Measurements from ENCODE around the gene PTPA.
"Not testable (repeated sequence)": the region's sequence is repeated elsewhere in the genome, so short reads cannot be mapped to it uniquely, and the experiment has no call there.

The PTPA gene

DNA sequence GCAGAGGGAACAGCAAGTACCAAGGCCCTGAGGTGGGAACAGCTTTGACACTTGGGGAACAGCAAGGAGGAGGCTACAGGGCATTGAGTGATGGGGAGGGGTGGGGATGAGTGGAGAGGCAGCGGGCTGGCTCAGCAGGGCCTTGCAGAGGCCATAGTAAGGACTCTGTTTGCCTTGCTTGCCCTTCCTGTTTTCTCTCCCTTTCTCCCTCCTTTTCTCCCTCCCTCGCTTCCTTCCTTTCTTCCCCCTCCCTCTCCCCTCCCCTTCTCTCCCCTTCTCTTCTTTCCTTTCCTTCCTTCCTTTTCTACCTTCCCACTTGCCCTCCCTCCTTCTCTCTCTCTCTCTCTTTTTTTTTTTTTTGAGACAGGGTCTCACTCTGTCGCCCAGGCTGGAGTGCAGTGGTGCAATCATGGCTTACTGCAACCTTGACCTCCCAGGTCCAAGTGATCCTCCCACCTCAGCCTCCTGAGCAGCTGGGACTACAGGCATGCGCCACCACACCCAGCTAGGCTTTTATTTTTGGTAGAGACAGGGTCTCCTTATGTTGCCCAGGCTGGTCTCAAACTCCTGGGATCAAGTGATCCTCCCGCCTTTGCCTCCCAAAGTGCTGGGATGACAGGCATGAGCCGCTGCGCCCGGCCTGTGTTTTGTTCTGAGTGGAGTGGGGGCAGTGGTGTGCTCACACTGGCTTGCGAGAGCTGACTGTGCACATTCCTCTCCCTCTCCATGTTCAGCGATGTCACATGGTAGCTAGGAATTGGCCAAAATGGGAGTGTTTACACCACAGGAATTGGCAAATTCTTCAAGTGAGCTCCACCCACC lies 49.7 kb downstream of the PTPA start:
- no peak for DNase-seq (ENCODE audit: low spot score)

DNA sequence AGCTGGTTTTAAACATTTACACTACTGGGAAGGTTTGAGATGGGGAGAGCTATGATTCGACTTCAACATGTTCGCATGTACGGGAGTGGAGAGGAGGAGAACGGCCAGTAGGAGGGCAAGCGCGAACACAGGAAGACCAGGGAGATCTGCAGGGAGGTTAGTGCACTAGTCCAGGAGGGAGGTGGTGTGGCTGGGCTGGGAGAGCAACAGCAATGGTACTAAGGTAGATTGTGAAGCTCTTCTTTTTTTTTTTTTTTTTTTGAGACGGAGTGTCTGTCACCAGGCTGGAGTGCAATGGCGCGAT lies 50.3 kb downstream of the PTPA start:
- DNase-seq (ENCODE audit: low spot score): no peak

- DNase-seq (ENCODE audit: low spot score): no peak
Measured at GRCh38 chr9:129162497-129163197, 51.4 kb downstream of the PTPA start.

DNA sequence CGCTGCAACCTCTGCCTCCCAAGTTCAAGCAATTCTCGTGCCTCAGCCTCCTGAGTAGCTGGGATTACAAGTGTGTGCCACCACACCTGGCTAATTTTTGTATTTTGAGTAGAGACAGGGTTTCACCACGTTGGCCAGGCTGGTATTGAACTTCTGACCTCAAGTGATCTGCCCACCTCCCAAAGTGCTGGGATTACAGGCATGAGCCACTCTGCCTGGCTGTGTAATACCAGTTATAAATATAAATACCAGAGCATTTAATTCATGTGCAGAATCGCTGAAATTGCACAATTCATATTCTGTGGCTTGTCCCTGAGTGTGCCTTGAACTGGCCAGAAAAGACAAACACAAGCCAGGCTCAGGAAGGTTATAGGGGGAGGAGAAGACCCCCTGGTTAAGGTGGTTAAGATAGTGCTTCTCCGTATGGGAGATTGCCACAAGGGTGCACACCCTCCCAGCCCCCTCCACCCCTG lies 52.0 kb downstream of the PTPA start:
- DNase-seq (ENCODE audit: low spot score): not testable (repeated sequence)

DNA sequence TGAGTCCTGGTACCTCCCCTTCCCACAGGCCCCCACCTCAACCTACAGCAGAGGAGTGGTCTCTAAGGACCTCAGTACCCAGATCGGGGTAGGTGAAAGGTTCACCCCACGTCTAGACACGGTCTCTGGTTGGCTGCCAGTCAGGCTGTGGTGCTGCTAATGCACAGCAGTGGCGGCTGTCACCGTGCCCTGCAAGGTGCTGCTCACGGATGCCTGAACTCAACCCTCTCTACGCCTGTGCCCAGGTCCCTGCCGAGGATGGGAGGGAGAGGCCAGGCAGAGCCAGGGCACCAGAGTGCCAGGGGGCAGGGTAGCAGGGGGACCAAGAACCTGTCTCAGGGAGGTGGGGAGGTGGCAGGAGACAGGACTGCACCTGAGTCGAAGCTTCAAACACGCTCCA lies 52.5 kb downstream of the PTPA start:
- no peak for DNase-seq (ENCODE audit: low spot score)

DNA sequence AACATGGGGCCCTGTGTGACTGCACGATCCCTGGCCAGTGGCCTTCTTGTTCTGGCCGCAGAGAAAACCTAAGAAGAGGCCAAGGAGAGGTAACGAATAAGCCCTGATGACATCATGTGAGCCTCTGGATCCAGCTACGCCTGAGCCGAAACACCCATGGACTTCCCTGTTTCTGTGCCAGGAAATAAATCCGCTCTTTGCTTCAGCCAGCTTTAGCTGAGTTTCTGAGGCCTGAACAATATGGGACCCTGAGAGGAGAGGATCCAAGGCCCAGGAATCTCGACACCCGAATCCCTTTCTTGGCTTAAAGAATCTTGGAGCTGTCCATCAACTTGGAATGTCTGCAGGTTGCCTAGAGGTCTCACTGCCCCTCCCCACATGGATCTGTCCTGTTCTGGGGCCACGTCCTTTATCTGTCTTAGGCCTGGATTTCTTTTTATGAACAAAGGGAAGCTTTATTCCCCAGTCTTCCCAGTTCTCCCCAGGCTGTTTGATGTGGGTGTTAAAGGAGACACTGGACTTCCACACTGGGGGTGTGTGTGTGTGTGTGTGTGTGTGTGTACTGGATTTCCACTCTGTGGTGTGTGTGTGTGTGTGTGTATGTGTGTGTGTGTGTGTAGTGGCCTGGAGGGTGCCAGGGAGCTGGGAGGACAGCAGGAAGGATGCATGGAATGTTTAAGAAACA lies 53.2 kb downstream of the PTPA start:
- no peak for DNase-seq (ENCODE audit: low spot score)

DNA sequence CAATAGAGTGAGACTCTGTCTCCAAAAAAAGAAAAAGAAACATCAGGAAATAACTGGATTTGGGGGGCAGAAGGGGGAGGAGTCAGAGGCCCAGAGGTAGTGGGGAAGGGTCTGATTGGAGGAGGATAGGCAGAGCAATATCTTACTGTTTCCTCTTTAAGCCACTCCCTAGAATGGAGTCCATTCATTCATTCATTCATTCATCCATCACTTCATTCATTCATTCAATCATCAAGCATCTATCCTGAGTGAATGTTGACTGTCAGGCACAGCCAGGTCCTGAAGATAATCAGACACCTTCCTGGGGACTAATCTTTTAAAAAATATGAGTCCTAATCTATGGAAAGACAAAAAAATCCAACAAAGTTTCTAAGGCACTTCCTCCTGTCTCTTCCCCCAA lies 54.0 kb downstream of the PTPA start:
- no peak for DNase-seq (ENCODE audit: low spot score)

GRCh38 chr9:129166623-129167557 lies 55.7 kb downstream of the PTPA start:
- no peak for DNase-seq (ENCODE audit: low spot score)

GRCh38 chr9:129170229-129170628 lies 59.0 kb downstream of the PTPA start:
- no peak for DNase-seq (ENCODE audit: low spot score)

GRCh38 chr9:129171993-129172751 lies 61.0 kb downstream of the PTPA start:
- no peak for DNase-seq (ENCODE audit: low spot score)

- DNase-seq (ENCODE audit: low spot score): no peak
Measured at GRCh38 chr9:129172816-129173215, 61.6 kb downstream of the PTPA start.

- DNase-seq (ENCODE audit: low spot score): no peak
Measured at GRCh38 chr9:129173296-129174101, 62.3 kb downstream of the PTPA start.

DNA sequence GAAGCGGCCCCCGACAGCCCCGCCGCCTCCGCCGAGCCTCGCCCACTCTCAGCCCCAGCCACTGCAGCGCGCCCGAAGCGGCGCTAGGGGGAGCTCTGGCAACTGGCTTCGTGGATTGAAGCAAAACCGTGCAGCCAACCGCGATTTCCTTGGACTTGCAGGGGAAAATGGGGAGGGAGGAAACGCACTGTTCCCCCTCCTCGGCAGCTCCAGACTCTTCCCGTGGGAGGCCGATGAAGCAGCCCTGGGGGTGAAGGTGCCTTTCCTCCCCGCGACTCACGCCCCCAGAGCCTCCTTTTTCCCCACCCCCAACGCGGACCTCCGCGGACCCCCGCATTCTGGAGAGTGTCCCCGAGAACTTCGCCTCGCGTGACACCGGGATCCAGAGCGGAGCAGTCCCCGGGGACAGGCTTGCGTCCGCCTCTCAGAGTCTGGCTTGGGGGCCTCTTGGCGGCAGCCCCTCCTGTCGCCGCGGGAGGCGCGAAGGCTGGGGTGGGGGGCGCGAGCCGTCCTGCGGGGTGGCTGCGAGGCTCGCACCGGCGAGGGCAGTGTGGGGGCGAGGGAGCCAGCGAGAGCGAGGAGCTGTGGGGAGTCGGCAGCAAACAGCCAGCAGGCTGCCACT lies 63.0 kb downstream of the PTPA start:
- peak; percentile 82 for DNase-seq (ENCODE audit: low spot score)

DNA sequence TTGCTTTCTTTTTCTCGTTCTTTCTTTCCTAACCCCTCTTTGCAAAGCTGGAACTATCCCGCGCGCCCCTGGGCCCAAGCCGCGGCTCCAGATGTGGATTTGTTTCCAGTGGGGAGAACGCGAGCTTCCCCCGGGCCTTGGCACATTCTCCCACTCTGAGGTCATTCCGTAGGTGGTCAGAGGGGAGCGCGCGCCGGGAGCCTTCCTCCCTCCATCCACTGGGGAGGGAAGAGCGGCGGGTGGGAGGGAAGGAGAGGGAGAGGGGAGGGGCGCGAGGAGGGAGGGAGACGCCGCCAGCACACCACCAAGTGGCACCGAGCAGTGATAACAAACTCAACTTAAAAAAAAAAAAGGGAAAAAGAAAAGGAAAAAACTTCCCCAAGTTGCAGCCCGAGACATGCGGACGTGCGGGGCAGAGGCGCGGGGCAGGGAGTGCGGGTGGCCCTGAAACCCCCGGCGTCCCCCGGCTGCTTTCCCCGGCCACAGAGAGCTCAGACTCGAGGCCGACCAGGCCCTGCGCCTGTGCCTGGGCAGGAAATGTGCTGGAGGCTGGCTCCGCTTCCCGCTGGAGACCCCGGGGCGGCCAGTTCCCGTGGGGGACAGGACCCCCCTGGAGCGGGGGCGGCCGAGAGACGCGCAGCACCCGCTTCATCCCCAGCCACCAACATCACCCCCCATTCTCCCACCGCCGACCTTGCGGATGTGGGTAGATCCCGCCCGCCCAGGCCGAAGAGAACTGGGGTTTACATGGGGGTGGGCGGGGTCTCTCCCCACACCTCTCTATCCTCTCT lies 63.7 kb downstream of the PTPA start:
- DNase-seq (ENCODE audit: low spot score): peak; percentile 31

GRCh38 chr9:129175515-129175824 lies 64.3 kb downstream of the PTPA start:
- DNase-seq (ENCODE audit: low spot score): no peak

GRCh38 chr9:129175825-129176633 lies 64.8 kb downstream of the PTPA start:
- DNase-seq (ENCODE audit: low spot score): peak; percentile 89

GRCh38 chr9:129176701-129177442 lies 65.7 kb downstream of the PTPA start:
- DNase-seq (ENCODE audit: low spot score): peak; percentile 38

DNA sequence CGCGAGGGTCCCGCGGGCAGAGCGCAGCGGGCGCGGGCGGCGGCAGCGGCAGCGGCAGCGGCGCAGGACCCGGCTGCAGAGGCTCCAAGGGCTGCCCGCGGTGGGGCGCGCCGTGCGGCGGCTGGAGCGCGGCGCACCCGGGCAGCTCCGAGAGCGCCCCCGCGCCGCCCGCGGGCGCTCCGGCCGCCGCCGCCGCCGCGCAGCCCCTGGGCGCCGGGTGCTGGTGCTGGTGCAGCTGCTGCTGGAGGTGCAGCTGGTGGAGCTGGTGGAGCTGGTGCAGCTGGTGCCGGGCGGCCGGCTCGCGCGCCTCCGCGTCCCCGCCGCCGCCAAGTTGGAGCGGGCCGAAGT lies 66.2 kb downstream of the PTPA start:
- no peak for DNase-seq (ENCODE audit: low spot score)
